ENCODE data around the gene SRC.

- TF ChIP-seq POLR2AphosphoS5 (IDR thresholded peaks at IDR 0.05; ENCODE audit: borderline replicate concordance, low read depth, low read length), result no peak
- no peak for TF ChIP-seq EZH2 (IDR thresholded peaks at IDR 0.05)
These were observed 45.1 kb downstream of the SRC start for GRCh38 chr20:37390891-37391525.
